K562 (cell line): ENCODE measurements around the gene GHITM. TPM values are rescaled to one million over a fixed set of nuclear protein-coding genes. Genes with fewer than 3 reads are reported as not detected.

Experiments used
- ATAC-seq: fragments of 200-7000 bp; cut with Tn5 transposase; 3 replicates; pipeline ENCODE4 v1.9.1; 2020; ENCODE audit warnings: moderate library complexity
- BruUV-seq: library from RNA; stranded (reverse); fragments of 400-500 nt; replicated peaks from 2 replicates; lab custom pipeline; 2021; lab: Mats Ljungman, UMichigan
- CTCF ChIA-PET: fragments of 300-600 bp; formaldehyde crosslinking; extraction: SDS; loops from one replicate; lab custom pipeline; 2021; ENCODE audit warnings: low intra/inter-chr PET ratio; lab: Yijun Ruan, JAX
- POLR2A ChIA-PET: fragments of 300-600, 350-650 bp; sonication (Branson Sonifier 250); formaldehyde crosslinking; extraction: SDS; loops from one replicate; lab custom pipeline; 2021; ENCODE audit warnings: antibody characterized with exemption, inconsistent platforms; lab: Yijun Ruan, JAX
- DNase-seq, 4 experiments: peaks; one replicate each; pipeline versions ENCODE4 v3.0.0 to v3.0.0-alpha.2; 2011 to 2018; ENCODE audit warnings: low spot score in 3 of 4, mixed read lengths in 3 of 4; ENCODE audit errors: extremely low read depth in 1 of 4
- FAIRE-seq: peaks from 2 replicates; lab custom pipeline; 2011; peaks lifted over from hg19 to GRCh38; lab: Jason Lieb, UNC
- H2AFZ ChIP-seq: 2 replicates; pipeline ENCODE4 v1.6.0; 2011; ENCODE audit warnings: low read depth, low read length, control low read depth, inconsistent platforms
- H3K27ac ChIP-seq: fragments of 200-600 bp; 3 replicates; pipeline ENCODE4 v1.8.0; 2011; ENCODE audit warnings: low read depth, mild to moderate bottlenecking, control low read depth, inconsistent platforms, low read length, moderate library complexity, mixed read lengths; ENCODE audit errors: extremely low read depth
- H3K27me3 ChIP-seq, 2 experiments: fragments of 300-600 bp in 1 of 2; 2 replicates in 1 of 2; 3 replicates in 1 of 2; pipeline versions ENCODE4 v1.6.0 to v1.8.0; 2011; ENCODE audit warnings: inconsistent platforms in 2 of 2, low read length in 2 of 2, mild to moderate bottlenecking in 1 of 2, mixed read lengths in 1 of 2, moderate library complexity in 1 of 2; ENCODE audit not compliant: control insufficient read depth in 2 of 2, insufficient read depth in 2 of 2
- H3K36me3 ChIP-seq: fragments of 300-600 bp; 3 replicates; pipeline ENCODE4 v1.8.0; 2011; ENCODE audit warnings: mild to moderate bottlenecking, low read length, inconsistent platforms; ENCODE audit not compliant: control insufficient read depth, insufficient read depth
- H3K4me1 ChIP-seq, 2 experiments: fragments of 200-600 bp in 1 of 2; replicated peaks in 1 of 2; 2 replicates in 1 of 2; 3 replicates in 1 of 2; pipeline versions ENCODE4 v1.5.1 to v1.8.0; 2011; ENCODE audit warnings: inconsistent platforms in 2 of 2, low read length in 2 of 2, mild to moderate bottlenecking in 1 of 2, mixed read lengths in 1 of 2, moderate library complexity in 1 of 2; ENCODE audit not compliant: control insufficient read depth in 2 of 2, insufficient read depth in 2 of 2
- H3K4me2 ChIP-seq: 2 replicates; pipeline ENCODE4 v1.6.1; 2011; ENCODE audit warnings: low read length, control low read depth, inconsistent platforms, mixed read lengths; ENCODE audit not compliant: insufficient read depth
- H3K4me3 ChIP-seq: fragments of 200-600 bp; sonication (generic), shearing (Covaris generic); 2 replicates; pipeline ENCODE4 v1.5.1; 2016; ENCODE audit warnings: control low read depth, inconsistent platforms
- H3K79me2 ChIP-seq: fragments of 200-600 bp; 3 replicates; pipeline ENCODE4 v1.8.0; 2011; ENCODE audit warnings: low read length, inconsistent platforms; ENCODE audit not compliant: control insufficient read depth, insufficient read depth
- H3K9ac ChIP-seq, 2 experiments: 2 replicates each; pipeline versions ENCODE4 v1.6.0 to v1.6.1; 2011; ENCODE audit warnings: low read depth in 2 of 2, low read length in 2 of 2, control low read depth in 1 of 2, inconsistent platforms in 1 of 2, mild to moderate bottlenecking in 1 of 2, mixed read lengths in 1 of 2; ENCODE audit not compliant: insufficient read depth in 1 of 2
- H3K9me1 ChIP-seq: one replicate; pipeline ENCODE4 v1.6.0; 2011; ENCODE audit warnings: inconsistent platforms, mild to moderate bottlenecking, low read length, moderate library complexity; ENCODE audit not compliant: control insufficient read depth, insufficient read depth
- H3K9me3 ChIP-seq: replicated peaks from 2 replicates; pipeline ENCODE4 v1.5.1; 2011; ENCODE audit warnings: low read depth, low read length, inconsistent platforms; ENCODE audit not compliant: control insufficient read depth, insufficient read depth
- H4K20me1 ChIP-seq: replicated peaks from 2 replicates; pipeline ENCODE4 v1.6.1; 2011; ENCODE audit warnings: low read length, inconsistent platforms, mixed read lengths; ENCODE audit not compliant: control insufficient read depth, insufficient read depth
- ETS2 ChIP-seq: IDR thresholded peaks from 2 replicates; pipeline ENCODE4 v1.6.1; 2016; ENCODE audit warnings: borderline replicate concordance, missing genetic modification characterization, mild to moderate bottlenecking, moderate library complexity, missing compliant biosample characterization; ENCODE audit not compliant: poor library complexity, severe bottlenecking
- FOS ChIP-seq: IDR thresholded peaks from 3 replicates; pipeline ENCODE4 v1.6.1; 2011; ENCODE audit not compliant: insufficient read length; ENCODE audit errors: extremely low read depth
- HMGXB4 ChIP-seq: sonication (generic); formaldehyde crosslinking; IDR thresholded peaks from 2 replicates; pipeline ENCODE4 v1.8.1; 2023; ENCODE audit warnings: mild to moderate bottlenecking, missing genetic modification reagents
- HOXB6 ChIP-seq: fragments of 250-450 bp; sonication (Bioruptor Pico); IDR thresholded peaks from 2 replicates; pipeline ENCODE4 v1.5.1; 2022; ENCODE audit warnings: mild to moderate bottlenecking, borderline replicate concordance
- ILK ChIP-seq: fragments of 450-650 bp; IDR thresholded peaks from 2 replicates; pipeline ENCODE4 v1.6.1; 2016; ENCODE audit warnings: missing genetic modification characterization, low read depth, mild to moderate bottlenecking, missing compliant biosample characterization, moderate library complexity, borderline replicate concordance
- MAFK ChIP-seq: IDR thresholded peaks from 2 replicates; pipeline ENCODE4 v1.6.1; 2011; ENCODE audit warnings: low read length, improper control_type of control experiment
- MTF1 ChIP-seq: fragments of 250-450 bp; sonication (Bioruptor Pico); IDR thresholded peaks from 2 replicates; pipeline ENCODE4 v1.9.0; 2021; ENCODE audit warnings: moderate library complexity, mild to moderate bottlenecking, inconsistent platforms, borderline replicate concordance
- RBM25 ChIP-seq: fragments of 200-400 bp; formaldehyde crosslinking; IDR thresholded peaks from 2 replicates; pipeline ENCODE4 v1.6.1; 2018; ENCODE audit warnings: low read length, low read depth, moderate library complexity; ENCODE audit not compliant: severe bottlenecking
- SAFB ChIP-seq: fragments of 200-400 bp; formaldehyde crosslinking; IDR thresholded peaks from 2 replicates; pipeline ENCODE4 v1.6.1; 2017; ENCODE audit warnings: low read depth, low read length, borderline replicate concordance
- SMARCA5 ChIP-seq: fragments of 450-650 bp; IDR thresholded peaks from 2 replicates; pipeline ENCODE4 v1.6.1; 2016
- YBX1 ChIP-seq: fragments of 450-650 bp; IDR thresholded peaks from 2 replicates; pipeline ENCODE4 v1.7.1; 2016; ENCODE audit warnings: mild to moderate bottlenecking
- ZNF124 ChIP-seq: sonication (generic); formaldehyde crosslinking; IDR thresholded peaks from 2 replicates; pipeline ENCODE4 v1.8.1; 2022; ENCODE audit warnings: missing genetic modification reagents
- WGBS: fragments of 100-300 bp; shearing (Covaris generic); methylation state at CpG from one replicate; pipeline ENCODE4 v1.1.6; 2016; ENCODE audit warnings: low coverage, mixed read lengths; ENCODE audit not compliant: insufficient coverage; ENCODE audit errors: missing lambda C conversion rate; 5-methylcytosine and 5-hydroxymethylcytosine counted together
- in situ Hi-C: fragments of 300-500 bp; cut with MboI; formaldehyde crosslinking; loops from 4 replicates; pipeline ENCODE4 v1.15.0; 2018; ENCODE audit warnings: inconsistent platforms, mixed read lengths
- intact Hi-C: fragments of 100-400 bp; cut with micrococcal nuclease; formaldehyde crosslinking; loops from 2 replicates; pipeline ENCODE4 v1.14.2; 2022
- polyA plus RNA-seq, 8 experiments: library from polyadenylated mRNA; depleted of rRNA in 4 of 8; stranded (reverse) in 5 of 8; unstranded in 3 of 8; fragments of >200 nt; fragmentation: Nextera tagmentation in 2 of 8; fragmentation: Illumina TruSeq in 1 of 8; extraction: Ambion mirVana in 2 of 8; extraction: Trizol in 1 of 8; gene quantifications; 2 replicates each; pipeline versions ENCODE4 v1.2.1 to v1.2.3, GENCODE V29; 2011 to 2014; ENCODE audit warnings: inconsistent platforms in 1 of 8, missing spikeins in 1 of 8
- total RNA-seq, 7 experiments: library from RNA; depleted of rRNA in 6 of 7; stranded (reverse); fragments of >200 nt in 6 of 7; fragmentation: Illumina TruSeq in 2 of 7; extraction: Trizol in 2 of 7; gene quantifications; 2 replicates each; pipeline versions ENCODE4 v1.2.1 to v1.2.3, GENCODE V29; 2011 to 2021; ENCODE audit warnings: low replicate concordance in 1 of 7

The GHITM gene
- total and polyA plus RNA-seq, 9 of the 15 experiments (the other 6 are each of a cell fraction or from before 2014, with no cell fraction given), result 322 to 1,258 (median 386) TPM

- H3K36me3 ChIP-seq, result no peaks in the 10 kb centered on the region
- POLR2A ChIA-PET, result interaction anchor here (2.3 kb wide), 1 partner anchor 8 kb away, joined by 10 read pairs; no protein-coding TSS in a partner anchor
- no peaks in the 10 kb centered on the region for H3K9me1 ChIP-seq
- BruUV-seq, result no TSS peak
- H3K9me3 ChIP-seq, result 0 out of 2 replicates have a peak, but pooled peaks cover 1% of the 10 kb centered on the region
- no peaks in the 10 kb centered on the region for H4K20me1 ChIP-seq
- ATAC-seq (no peak), FAIRE-seq (no peak), DNase-seq (no peak)
- no peaks in the 10 kb centered on the region for H3K4me1 ChIP-seq
- CTCF ChIA-PET, result no interaction called here
- intact Hi-C loops, result no loop called here
- in situ Hi-C loops, result no loop called here
- no peak overlapping the region for H3K27ac ChIP-seq
- H3K9ac ChIP-seq, result no peak overlapping the region
- no peak overlapping the region for H3K4me2 ChIP-seq
- H2AFZ ChIP-seq, result no peak overlapping the region
- peaks cover 27 to 30% of the 10 kb centered on the region in 2 experiments for H3K27me3 ChIP-seq
- TF ChIP-seq HMGXB4 (CRISPR knock-in tag) (no peak), HOXB6 (no peak), MAFK (no peak), MTF1 (no peak), ILK (tag) (no peak), SAFB (no peak), ZNF124 (CRISPR knock-in tag) (no peak), ETS2 (tag) (no peak), FOS (no peak), RBM25 (no peak), YBX1 (no peak), SMARCA5 (no peak)
- TF ChIP-seq, all 486 proteins: peak for 0
- H3K79me2 ChIP-seq, result no peaks in the 10 kb centered on the region
- H3K4me3 ChIP-seq, result no peak overlapping the region
- WGBS, result 8% methylated on average over 2 of the region's 2 CpGs
These were observed 25.1 kb downstream of the GHITM start for GRCh38 chr10:84164442-84164841.
